Activated CD8-positive, alpha-beta memory T cell treated with anti-CD3 and anti-CD28 coated beads, Interleukin-2, amount 10 ng/mL, durations not matched to agents 7 days and 5 days (primary cell): Measurements from ENCODE around the gene ZNF506. TPM values are rescaled to one million over a fixed set of nuclear protein-coding genes. Genes with fewer than 3 reads are reported as not detected.
"Not testable (repeated sequence)": the region's sequence is repeated elsewhere in the genome, so short reads cannot be mapped to it uniquely, and the experiment has no call there.

Experiments
- ATAC-seq: fragments of 150-1000 bp; cut with Tn5 transposase; one replicate; pipeline ENCODE4 v1.10.0; 2021; ENCODE audit warnings: moderate library complexity
- CTCF ChIA-PET: fragments of 350-600 bp; sonication (Branson Sonifier 250); formaldehyde crosslinking; loops from one replicate; lab custom pipeline; 2021; ENCODE audit warnings: antibody characterized with exemption; lab: Charles Lee
- DNase-seq: peaks from one replicate; pipeline ENCODE4 v3.0.0-alpha.2; 2020
- H3K27ac Mint-ChIP-seq: one replicate; pipeline ENCODE4 v1.8.0; 2021; ENCODE audit warnings: mild to moderate bottlenecking, mixed read lengths
- H3K27me3 Mint-ChIP-seq: one replicate; pipeline ENCODE4 v1.8.0; 2021; ENCODE audit warnings: mixed read lengths
- H3K36me3 Mint-ChIP-seq: one replicate; pipeline ENCODE4 v1.8.0; 2021; ENCODE audit warnings: mild to moderate bottlenecking, mixed read lengths
- H3K4me1 Mint-ChIP-seq: one replicate; pipeline ENCODE4 v1.8.0; 2021; ENCODE audit warnings: mixed read lengths
- H3K4me3 Mint-ChIP-seq: one replicate; pipeline ENCODE4 v1.8.0; 2021; ENCODE audit warnings: mild to moderate bottlenecking, moderate library complexity, mixed read lengths
- H3K9me3 Mint-ChIP-seq: one replicate; pipeline ENCODE4 v1.8.0; 2022; ENCODE audit warnings: low read depth, mixed read lengths
- total RNA-seq, 2 experiments: library from RNA; stranded (reverse); gene quantifications; one replicate each; pipeline ENCODE4 v1.2.3, GENCODE V29; 2021

ZNF506 gene
- total RNA-seq, 2 experiments from 2014 or later, result 16.8 to 27.4 TPM

DNA sequence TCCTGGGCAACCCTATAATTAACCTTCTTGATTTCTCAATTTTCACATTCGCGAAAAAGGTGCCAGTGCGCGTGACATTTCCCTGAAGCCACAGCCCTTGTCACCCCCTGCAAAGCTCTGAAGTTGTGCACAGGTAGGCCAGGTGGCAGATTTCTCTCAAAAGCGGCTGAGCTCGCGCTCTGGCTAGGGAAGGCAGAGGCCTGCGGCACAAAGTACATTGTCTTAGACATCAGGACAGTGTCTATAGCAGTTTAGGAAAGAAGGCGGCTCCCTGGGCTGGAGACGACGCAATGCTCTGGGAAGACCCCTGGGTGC, 45.7 kb downstream of the ZNF506 start:
- no peak for ATAC-seq
- peak; percentile 42 for DNase-seq
- CTCF ChIA-PET, result interaction anchor here (0.7 to 1.4 kb wide), 10 partner anchors 12 to 1000 kb away, joined by 3 to 6 read pairs (median 4); partner anchors contain the start of gene ZNF506
- Mint-ChIP-seq H3K36me3 (peaks cover 40% of the 10 kb centered on the region), H3K27ac (peak overlapping the region; percentile 92), H3K27me3 (no peaks in the 10 kb centered on the region), H3K4me1 (peaks cover 42% of the 10 kb centered on the region), H3K9me3 (peaks cover 17% of the 10 kb centered on the region), H3K4me3 (peak overlapping the region; percentile 98)

DNA sequence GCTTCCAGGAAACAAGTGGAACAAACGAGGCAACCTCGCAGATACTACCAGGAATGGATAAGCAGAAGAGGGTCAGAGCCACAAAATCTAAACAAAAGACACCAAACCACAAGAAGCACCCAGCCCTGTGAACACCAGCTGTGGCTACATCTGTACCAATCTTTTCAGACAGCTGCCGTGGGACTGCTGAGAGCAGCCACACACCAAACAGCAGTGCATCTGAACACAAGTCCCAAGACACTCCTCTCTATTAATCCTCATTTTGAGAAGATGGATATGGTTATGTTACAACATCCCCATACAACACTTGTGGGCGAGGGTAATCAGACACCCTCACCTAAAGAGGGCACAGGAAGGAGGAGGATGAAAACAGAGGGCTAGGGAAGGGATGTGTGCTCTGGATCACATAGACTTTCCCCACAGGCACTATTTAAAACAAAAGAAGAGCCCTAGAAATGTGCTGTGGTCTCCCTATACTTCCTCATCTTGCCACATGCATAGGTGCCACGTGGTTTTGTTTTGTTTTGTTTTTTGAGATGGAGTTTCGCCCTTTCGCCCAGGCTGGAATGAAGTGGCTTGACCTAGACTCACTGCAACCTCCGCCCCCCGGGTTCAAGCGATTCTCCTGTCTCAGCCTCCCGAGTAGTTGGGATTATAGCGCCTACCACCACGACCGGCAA, 47.1 kb downstream of the ZNF506 start:
- Mint-ChIP-seq H3K36me3 (peaks cover 31% of the 10 kb centered on the region), H3K27me3 (no peaks in the 10 kb centered on the region), H3K27ac (no peak overlapping the region), H3K9me3 (peaks cover 15% of the 10 kb centered on the region), H3K4me3 (no peak overlapping the region), H3K4me1 (peaks cover 39% of the 10 kb centered on the region)
- DNase-seq (no peak), ATAC-seq (no peak)
- CTCF ChIA-PET, result interaction anchor here (1.0 kb wide), 1 partner anchor 242 kb away, joined by 3 read pairs; no protein-coding TSS in a partner anchor

DNA sequence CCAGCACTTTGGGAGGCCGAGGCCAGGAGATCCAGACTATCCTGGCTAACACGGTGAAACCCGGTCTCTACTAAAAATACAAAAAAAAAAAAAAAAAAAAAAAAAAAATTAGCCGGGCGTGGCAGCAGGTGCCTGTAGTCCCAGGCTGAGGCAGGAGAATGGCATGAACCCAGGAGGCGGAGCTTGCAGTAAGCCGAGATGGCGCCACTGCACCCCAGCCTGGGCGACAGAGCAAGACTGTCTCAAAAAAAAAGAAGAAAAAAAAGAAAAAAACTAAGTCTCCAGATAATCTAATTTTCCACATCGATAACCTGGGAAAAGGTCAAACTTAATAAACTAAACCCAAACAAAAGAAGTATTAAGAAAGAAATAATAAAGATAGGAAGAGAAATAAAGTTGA, 49.6 kb downstream of the ZNF506 start:
- CTCF ChIA-PET, DNase-seq, H3K4me3 Mint-ChIP-seq, H3K36me3 Mint-ChIP-seq, H3K27me3 Mint-ChIP-seq, ATAC-seq, H3K27ac Mint-ChIP-seq: not testable (repeated sequence)
- peaks cover 15% of the 10 kb centered on the region for H3K9me3 Mint-ChIP-seq
- peaks cover 19% of the 10 kb centered on the region for H3K4me1 Mint-ChIP-seq

DNA sequence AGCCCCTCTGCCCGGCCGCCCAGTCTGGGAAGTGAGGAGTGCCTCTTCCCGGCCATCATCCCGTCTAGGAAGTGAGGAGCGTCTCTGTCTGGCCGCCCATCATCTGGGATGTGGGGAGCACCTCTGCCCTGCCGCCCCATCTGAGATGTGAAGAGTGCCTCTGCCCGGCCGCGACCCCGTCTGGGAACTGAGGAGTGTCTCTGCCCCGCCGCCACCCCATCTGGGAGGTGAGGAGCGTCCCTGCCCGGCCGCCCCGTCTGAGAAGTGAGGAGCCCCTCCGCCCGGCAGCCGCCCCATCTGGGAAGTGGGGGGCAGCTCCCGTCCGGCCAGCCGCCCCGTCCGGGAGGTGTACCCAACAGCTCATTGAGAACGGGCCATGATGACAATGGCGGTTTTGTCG, 51.6 kb downstream of the ZNF506 start:
- H3K9me3 Mint-ChIP-seq, result peaks cover 17% of the 10 kb centered on the region
- DNase-seq, H3K4me1 Mint-ChIP-seq, H3K4me3 Mint-ChIP-seq, H3K36me3 Mint-ChIP-seq, ATAC-seq, CTCF ChIA-PET, H3K27me3 Mint-ChIP-seq, H3K27ac Mint-ChIP-seq: not testable (repeated sequence)

DNA sequence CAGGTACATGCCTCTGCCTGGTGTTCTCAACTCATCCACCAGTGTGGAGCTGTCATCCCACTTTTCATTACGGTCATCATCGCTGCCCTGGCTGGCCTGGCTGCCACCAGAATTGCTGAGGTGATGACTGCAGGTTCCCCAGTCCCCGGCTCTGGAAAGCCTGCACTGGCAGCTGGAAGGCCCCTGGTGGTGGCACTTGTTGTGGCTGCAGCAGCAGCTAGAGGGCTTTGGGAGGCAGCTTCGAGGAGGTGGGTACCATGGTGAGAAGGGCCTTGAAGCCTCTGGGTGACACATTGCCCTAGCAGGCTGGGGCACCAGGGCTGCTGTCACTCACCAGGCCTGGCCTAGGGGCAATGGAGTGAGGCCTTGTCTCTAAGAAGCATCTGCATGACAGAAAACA, 63.4 kb downstream of the ZNF506 start:
- H3K9me3 Mint-ChIP-seq, result peaks cover 12% of the 10 kb centered on the region
- no peaks in the 10 kb centered on the region for H3K27me3 Mint-ChIP-seq
- DNase-seq (no peak), ATAC-seq (no peak)
- no peak overlapping the region for H3K4me3 Mint-ChIP-seq
- no peak overlapping the region for H3K27ac Mint-ChIP-seq
- CTCF ChIA-PET, result no interaction called here
- no peaks in the 10 kb centered on the region for H3K4me1 Mint-ChIP-seq
- peaks cover 9% of the 10 kb centered on the region for H3K36me3 Mint-ChIP-seq

DNA sequence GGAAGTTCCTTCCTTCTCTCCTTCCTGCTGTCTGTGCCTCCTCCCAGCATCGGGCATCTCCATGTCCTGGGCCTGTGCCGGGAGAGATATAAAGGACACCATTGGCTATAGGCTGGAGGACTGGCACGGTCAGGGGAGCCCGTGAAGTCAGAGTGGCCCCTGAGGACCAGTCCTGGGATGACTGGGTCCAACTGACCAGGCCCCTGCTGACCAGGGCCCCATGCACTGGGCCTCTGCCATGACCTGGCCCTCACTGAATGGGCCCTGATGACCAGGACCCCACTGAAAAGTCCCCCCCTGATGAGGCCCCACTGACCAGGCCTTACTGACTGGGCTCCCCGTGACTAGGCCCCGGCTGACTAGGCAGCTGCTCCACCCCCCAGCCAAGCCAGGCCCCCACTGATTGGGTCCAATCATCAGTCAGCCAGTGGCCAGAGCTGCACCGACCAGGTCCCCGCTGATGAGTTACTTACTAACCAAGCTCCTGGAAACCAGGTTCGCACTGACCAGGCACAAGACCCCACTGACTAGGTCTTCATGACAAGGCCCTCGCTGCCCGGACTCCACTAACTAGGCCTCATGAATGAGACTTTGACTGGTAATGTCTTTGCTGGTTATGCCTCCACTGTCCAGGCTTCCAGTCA, 68.7 kb downstream of the ZNF506 start:
- Mint-ChIP-seq H3K27me3 (no peaks in the 10 kb centered on the region), H3K9me3 (peaks cover 3% of the 10 kb centered on the region), H3K4me1 (no peaks in the 10 kb centered on the region), H3K4me3 (no peak overlapping the region), H3K36me3 (peaks cover 2% of the 10 kb centered on the region), H3K27ac (no peak overlapping the region)
- ATAC-seq (no peak), DNase-seq (no peak)
- CTCF ChIA-PET, result no interaction called here

DNA sequence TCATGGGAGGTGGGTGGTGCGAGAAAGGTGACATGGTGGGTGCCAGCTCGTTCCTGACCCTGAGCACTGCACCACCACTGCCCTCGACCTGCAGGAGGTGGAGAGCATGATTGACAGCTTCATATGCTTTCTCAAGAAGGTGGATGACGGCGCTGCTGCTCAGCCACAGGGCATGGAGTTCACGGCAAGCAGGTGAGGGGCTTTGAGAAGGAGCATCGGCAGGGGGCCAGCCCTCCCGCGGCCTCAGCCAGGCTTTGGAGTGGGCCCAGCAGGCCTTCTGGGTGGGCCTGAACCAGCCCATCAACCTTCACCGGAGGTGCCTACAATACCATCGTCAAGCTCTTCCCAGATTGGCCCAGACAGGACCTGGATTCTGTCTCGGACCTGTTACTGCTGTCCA, 69.7 kb downstream of the ZNF506 start:
- CTCF ChIA-PET, result no interaction called here
- Mint-ChIP-seq H3K9me3 (peaks cover 3% of the 10 kb centered on the region), H3K4me1 (no peaks in the 10 kb centered on the region), H3K27ac (no peak overlapping the region), H3K36me3 (no peaks in the 10 kb centered on the region), H3K4me3 (no peak overlapping the region), H3K27me3 (no peaks in the 10 kb centered on the region)
- ATAC-seq (no peak), DNase-seq (no peak)

DNA sequence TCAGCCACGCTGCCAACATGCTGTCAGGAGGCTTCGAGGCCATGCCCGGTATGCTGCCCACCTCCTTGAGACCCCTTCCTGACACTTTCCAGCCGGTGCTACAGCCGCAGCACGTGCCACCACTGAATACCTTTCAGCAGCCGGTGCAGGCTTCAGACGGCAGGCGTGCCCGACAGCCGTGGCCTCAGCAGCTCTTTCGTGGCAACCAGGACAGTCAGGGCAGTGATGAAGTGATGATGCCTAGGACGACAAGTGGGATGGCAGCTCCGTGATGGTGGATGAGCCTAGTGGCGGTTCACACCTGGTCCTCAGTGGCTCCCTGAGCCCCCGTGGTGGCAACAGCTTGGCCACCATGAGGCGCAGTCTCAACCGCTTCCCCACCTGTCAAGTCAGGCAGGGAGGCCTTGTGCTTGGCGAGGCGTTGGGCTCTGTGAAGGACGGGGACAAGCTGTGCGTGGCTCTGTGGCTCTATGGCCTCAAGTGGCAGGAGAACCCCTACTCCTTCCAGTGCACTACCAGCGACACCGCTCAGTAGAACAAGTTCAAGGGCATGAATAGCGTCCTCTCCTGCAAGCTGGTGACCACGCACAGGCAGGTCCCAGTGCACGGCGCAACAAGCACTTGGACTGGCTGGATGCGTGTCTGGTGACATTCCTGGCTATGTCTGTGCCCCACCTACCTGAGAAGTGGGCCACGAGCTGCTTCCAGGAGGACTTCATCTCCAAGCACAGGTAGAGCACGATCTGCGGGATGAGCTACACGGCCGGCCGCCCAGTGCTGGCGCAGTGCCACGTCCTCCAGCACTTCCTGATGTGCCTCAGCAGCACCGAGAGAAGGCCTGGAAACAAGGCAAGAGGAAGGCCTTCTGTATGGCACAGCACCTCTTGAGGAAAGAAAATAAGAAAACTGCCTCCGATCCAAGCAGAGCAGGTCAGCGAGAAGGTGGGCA, 70.4 kb downstream of the ZNF506 start:
- no peak overlapping the region for H3K4me3 Mint-ChIP-seq
- no peaks in the 10 kb centered on the region for H3K36me3 Mint-ChIP-seq
- H3K27me3 Mint-ChIP-seq, result no peaks in the 10 kb centered on the region
- H3K27ac Mint-ChIP-seq, result no peak overlapping the region
- CTCF ChIA-PET, result no interaction called here
- peaks cover 3% of the 10 kb centered on the region for H3K9me3 Mint-ChIP-seq
- H3K4me1 Mint-ChIP-seq, result no peaks in the 10 kb centered on the region
- DNase-seq (no peak), ATAC-seq (no peak)

DNA sequence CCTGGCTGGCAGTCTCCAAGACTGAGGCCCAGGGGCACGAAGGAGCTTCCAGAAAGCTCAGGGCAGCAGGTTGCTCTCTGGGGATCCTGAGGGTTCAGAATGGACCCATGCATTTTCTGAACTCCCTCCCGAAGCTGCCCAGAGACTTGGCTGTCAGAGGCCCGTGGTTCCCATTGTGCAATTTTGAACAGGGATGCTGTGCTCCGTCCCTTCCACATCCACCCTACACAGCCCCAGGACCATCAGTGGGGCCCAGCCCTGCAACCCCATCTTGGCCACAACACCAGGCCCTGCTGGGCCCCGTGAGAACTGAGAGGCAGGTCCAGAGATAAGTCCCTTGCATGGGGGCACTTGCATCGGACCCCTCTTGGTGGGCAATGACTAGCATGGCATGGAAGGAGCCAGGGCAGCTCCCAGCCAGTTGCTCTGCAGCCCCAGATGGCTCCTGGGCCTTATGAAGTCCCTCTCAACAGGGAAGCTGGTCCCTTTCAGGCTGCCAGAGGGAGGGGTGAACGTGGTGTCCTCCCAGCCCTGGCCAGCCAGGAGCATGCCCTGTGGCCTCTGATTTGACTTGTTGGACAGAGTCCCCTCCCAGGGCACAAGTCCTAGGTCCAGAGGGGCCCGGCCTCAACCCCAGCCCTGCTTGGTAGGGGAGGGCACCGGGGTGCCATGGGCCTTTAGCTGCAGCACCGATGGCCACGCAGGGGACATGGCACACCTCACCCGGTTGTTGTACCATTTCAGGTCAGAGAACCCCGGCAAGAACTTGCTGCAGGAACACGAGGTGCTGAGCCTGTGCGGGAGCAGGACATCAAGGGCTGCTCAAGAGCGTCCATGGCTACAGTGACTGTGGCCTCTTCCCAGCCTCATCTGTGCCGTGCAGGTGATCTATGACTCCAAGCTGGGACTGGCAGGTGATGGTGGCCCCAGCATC, 71.4 kb downstream of the ZNF506 start:
- no peaks in the 10 kb centered on the region for H3K4me1 Mint-ChIP-seq
- H3K36me3 Mint-ChIP-seq, result no peaks in the 10 kb centered on the region
- H3K4me3 Mint-ChIP-seq, result no peak overlapping the region
- no peak overlapping the region for H3K27ac Mint-ChIP-seq
- peaks cover 3% of the 10 kb centered on the region for H3K9me3 Mint-ChIP-seq
- H3K27me3 Mint-ChIP-seq, result no peaks in the 10 kb centered on the region
- CTCF ChIA-PET, result no interaction called here
- ATAC-seq, result no peak
- DNase-seq, result no peak

DNA sequence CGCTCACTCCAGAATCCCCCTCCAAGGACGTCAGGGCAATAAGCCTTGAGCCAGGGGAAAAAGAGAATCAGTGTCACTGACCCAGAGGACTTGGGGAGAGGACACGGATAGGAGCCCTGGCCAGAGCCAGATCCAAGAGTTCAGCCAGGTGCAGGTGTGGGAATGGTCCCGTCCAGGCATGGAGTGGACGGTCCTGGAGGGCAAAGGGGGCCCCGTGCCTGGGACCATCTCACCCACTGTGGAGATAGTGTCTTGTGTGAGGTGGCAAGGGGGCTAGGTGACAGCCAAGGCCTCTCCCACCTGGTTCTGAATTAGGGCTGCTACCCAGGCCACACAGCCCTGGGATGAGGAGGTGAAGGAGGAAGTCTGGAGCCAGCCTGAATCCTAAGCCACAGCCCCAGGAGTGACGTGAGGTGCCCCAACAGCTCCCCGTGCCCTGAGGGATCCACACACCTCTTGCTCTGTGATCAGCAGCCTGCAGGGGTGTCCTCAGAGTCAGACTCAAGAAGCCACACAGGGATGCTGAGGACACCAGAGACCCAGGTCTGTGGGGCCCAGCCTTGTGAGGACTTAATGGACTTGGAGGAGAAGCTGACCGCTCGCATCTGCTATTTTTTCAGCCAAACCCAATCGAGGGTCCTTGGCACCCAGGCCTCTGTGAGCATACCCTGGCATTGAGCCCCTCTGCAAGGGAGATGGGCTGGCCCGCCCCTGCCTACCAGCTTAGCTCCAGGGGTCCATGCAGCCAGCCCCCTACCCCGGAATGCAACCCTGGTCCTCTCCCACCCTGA, 72.2 kb downstream of the ZNF506 start:
- H3K9me3 Mint-ChIP-seq, result no peaks in the 10 kb centered on the region
- no peaks in the 10 kb centered on the region for H3K4me1 Mint-ChIP-seq
- CTCF ChIA-PET, result no interaction called here
- DNase-seq, result no peak
- H3K36me3 Mint-ChIP-seq, result no peaks in the 10 kb centered on the region
- H3K4me3 Mint-ChIP-seq, result no peak overlapping the region
- H3K27me3 Mint-ChIP-seq, result no peaks in the 10 kb centered on the region
- no peak overlapping the region for H3K27ac Mint-ChIP-seq
- ATAC-seq, result no peak

DNA sequence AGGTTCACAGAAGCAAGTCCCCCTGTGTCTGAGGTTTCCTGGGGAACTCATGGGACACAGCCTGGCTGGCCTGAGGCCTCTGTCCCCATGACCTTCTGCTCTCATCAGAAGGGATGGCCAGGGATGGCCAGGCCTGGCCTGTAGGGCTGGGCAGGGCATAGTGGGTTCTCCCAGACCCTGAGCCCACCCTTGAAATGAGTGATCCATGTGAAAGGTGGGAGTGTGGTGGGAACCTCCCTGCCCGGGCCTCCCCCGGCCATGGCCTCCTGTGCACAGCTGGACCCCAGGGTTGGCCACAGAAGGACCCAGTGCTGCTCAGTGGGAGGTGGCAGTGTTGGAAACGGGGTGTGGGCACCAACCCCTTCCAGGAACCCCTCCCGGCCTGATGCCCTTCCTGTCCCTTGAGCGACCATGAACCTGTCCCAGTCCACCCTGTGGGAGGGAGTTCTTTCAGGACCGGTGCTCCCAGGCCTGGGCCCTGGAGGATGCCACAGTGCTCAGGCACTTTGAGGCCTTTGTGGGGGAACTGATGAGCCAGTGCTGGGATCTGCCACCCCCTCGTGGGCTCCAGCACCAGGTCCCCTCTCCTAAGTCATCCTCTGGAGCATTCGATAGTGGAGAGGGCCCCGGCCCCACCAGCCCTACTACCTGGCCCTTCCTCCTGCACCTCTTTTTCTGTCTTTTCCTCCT, 73.2 kb downstream of the ZNF506 start:
- Mint-ChIP-seq H3K4me1 (no peaks in the 10 kb centered on the region), H3K9me3 (no peaks in the 10 kb centered on the region), H3K36me3 (no peaks in the 10 kb centered on the region), H3K27me3 (no peaks in the 10 kb centered on the region), H3K27ac (no peak overlapping the region), H3K4me3 (no peak overlapping the region)
- CTCF ChIA-PET, result no interaction called here
- DNase-seq (no peak), ATAC-seq (no peak)
